Lower leg skin (tissue), 3 donors: ENCODE results near the gene CDC23.

ENCODE experiments used
- CTCF ChIP-seq, 3 donors: fragments of 450-650 bp; IDR thresholded peaks; one replicate each; pipeline ENCODE4 v1.5.1; 2016; ENCODE audit warnings: antibody characterized with exemption in 3 of 3, mild to moderate bottlenecking in 3 of 3, moderate library complexity in 2 of 3
- POLR2A ChIP-seq, 2 donors: fragments of 450-650 bp; IDR thresholded peaks; one replicate each; pipeline ENCODE4 v1.6.1; 2016 to 2017; ENCODE audit warnings: antibody characterized with exemption in 2 of 2, mild to moderate bottlenecking in 1 of 2, moderate library complexity in 1 of 2

GRCh38 chr5:138257583-138257982 lies 44.5 kb upstream of the CDC23 start:
- TF ChIP-seq POLR2A (IDR thresholded peaks at IDR 0.05): no peak
- TF ChIP-seq CTCF (IDR thresholded peaks at IDR 0.05): no peak
